GM19395 (cell line): ENCODE results near the gene CIB1.

ENCODE experiments used
- ATAC-seq: cut with Tn5 transposase; IDR thresholded peaks from one replicate; pipeline ENCODE4 v1.9.1; 2021; ENCODE audit warnings: mild to moderate bottlenecking, moderate library complexity; ENCODE audit not compliant: unreplicated experiment

CIB1 gene

GRCh38 chr15:90219421-90220141 lies 14.2 kb downstream of the CIB1 start:
- ATAC-seq, result no peak

GRCh38 chr15:90217671-90218394 lies 15.9 kb downstream of the CIB1 start:
- ATAC-seq, result no peak

- ATAC-seq, result no peak
Measured at GRCh38 chr15:90214553-90215196, 19.1 kb downstream of the CIB1 start.

GRCh38 chr15:90213818-90214204 lies 19.9 kb downstream of the CIB1 start:
- ATAC-seq, result no peak

- no peak for ATAC-seq
Measured at GRCh38 chr15:90213122-90213817, 20.5 kb downstream of the CIB1 start.

GRCh38 chr15:90212221-90213098 lies 21.3 kb downstream of the CIB1 start:
- no peak for ATAC-seq

- ATAC-seq, result no peak
Measured at GRCh38 chr15:90211440-90212143, 22.1 kb downstream of the CIB1 start.

- ATAC-seq, result no peak
Measured at GRCh38 chr15:90211009-90211408, 22.7 kb downstream of the CIB1 start.

- no peak for ATAC-seq
Measured at GRCh38 chr15:90210593-90210992, 23.1 kb downstream of the CIB1 start.

- no peak for ATAC-seq
Measured at GRCh38 chr15:90209591-90209990, 24.1 kb downstream of the CIB1 start.

- ATAC-seq, result no peak
Measured at GRCh38 chr15:90208356-90208755, 25.4 kb downstream of the CIB1 start.

GRCh38 chr15:90207252-90207651 lies 26.5 kb downstream of the CIB1 start:
- no peak for ATAC-seq

GRCh38 chr15:90205886-90206285 lies 27.9 kb downstream of the CIB1 start:
- ATAC-seq, result no peak

- no peak for ATAC-seq
Measured at GRCh38 chr15:90205050-90205848, 28.5 kb downstream of the CIB1 start.

- no peak for ATAC-seq
Measured at GRCh38 chr15:90203922-90204321, 29.8 kb downstream of the CIB1 start.

GRCh38 chr15:90203473-90203872 lies 30.3 kb downstream of the CIB1 start:
- ATAC-seq, result no peak

- no peak for ATAC-seq
Measured at GRCh38 chr15:90202929-90203328, 30.8 kb downstream of the CIB1 start.

GRCh38 chr15:90201944-90202375 lies 31.8 kb downstream of the CIB1 start:
- no peak for ATAC-seq
